Aorta (tissue), 5 donors: ENCODE measurements around the gene KCNT1. TPM values are rescaled to one million over a fixed set of nuclear protein-coding genes. Genes with fewer than 3 reads are reported as not detected.

Source experiments
- ATAC-seq: fragments of 200-7000 bp; cut with Tn5 transposase; one replicate; pipeline ENCODE4 v1.9.1; 2022; ENCODE audit warnings: moderate library complexity; ENCODE audit not compliant: low FRiP score
- DNase-seq, 2 donors: peaks; one replicate each; pipeline ENCODE4 v3.0.0-alpha.2; 2020
- H3K27ac ChIP-seq, 2 donors: one replicate each; pipeline ENCODE4 v1.5.1; 2013; ENCODE audit warnings: low read length in 2 of 2, mild to moderate bottlenecking in 2 of 2, moderate library complexity in 2 of 2, control low read depth in 1 of 2, inconsistent platforms in 1 of 2, low read depth in 1 of 2
- H3K27me3 ChIP-seq, 2 donors: one replicate each; pipeline ENCODE4 v1.6.1; 2013; ENCODE audit warnings: control low read depth in 1 of 2, low read length in 1 of 2, mild to moderate bottlenecking in 1 of 2, moderate library complexity in 1 of 2; ENCODE audit not compliant: insufficient read depth in 2 of 2, control insufficient read depth in 1 of 2
- H3K36me3 ChIP-seq, 2 donors: one replicate each; pipeline ENCODE4 v1.6.1; 2013; ENCODE audit warnings: control low read depth in 1 of 2, low read length in 1 of 2, mild to moderate bottlenecking in 1 of 2; ENCODE audit not compliant: insufficient read depth in 2 of 2, control insufficient read depth in 1 of 2
- H3K4me1 ChIP-seq, 2 donors: one replicate each; pipeline ENCODE4 v1.6.1; 2013; ENCODE audit warnings: low read length in 2 of 2, control low read depth in 1 of 2, mild to moderate bottlenecking in 1 of 2, moderate library complexity in 1 of 2; ENCODE audit not compliant: insufficient read depth in 2 of 2, control insufficient read depth in 1 of 2
- H3K4me3 ChIP-seq, 2 donors: one replicate each; pipeline ENCODE4 v1.5.1; 2013; ENCODE audit warnings: low read length in 2 of 2, control low read depth in 1 of 2, mild to moderate bottlenecking in 1 of 2
- H3K9me3 ChIP-seq: one replicate; pipeline ENCODE4 v1.6.1; 2013; ENCODE audit warnings: mild to moderate bottlenecking, low read length; ENCODE audit not compliant: control insufficient read depth
- WGBS, 2 donors: extraction: QIAGEN DNeasy Blood & Tissue Kit; methylation state at CpG; one replicate each; pipeline ENCODE4 v1.1.7; 2013; 5-methylcytosine and 5-hydroxymethylcytosine counted together
- intact Hi-C, 2 donors: fragments of 100-400 bp; cut with DNase I; formaldehyde crosslinking; loops; one replicate each; pipeline versions ENCODE4 v1.14.2 to v1.15.0; 2022
- polyA plus RNA-seq, 2 donors: library from polyadenylated mRNA; stranded (reverse); fragments of 200-250 nt; gene quantifications; one replicate each; pipeline ENCODE4 v1.2.3, GENCODE V29; 2013
- total RNA-seq, 2 donors: library from RNA; stranded (reverse); fragmentation: NEBNext Ultra II Directional; extraction: Animal tissue kit (Norgen Biotek cat#: 25700); gene quantifications; one replicate each; pipeline ENCODE4 v1.2.1, GENCODE V29; 2021
- donor health status: healthy with polysubstance abuse.
- donor health status: Bipolar disorder and iron deficiency.
- donor health status: DM: no; HTN: no; CAD: no.
- donor health status: DM: no; HTN: no; CAD: no.
- donor health status: DM: yes; HTN: yes; CAD: no.

KCNT1 gene
- total and polyA plus RNA-seq, 4 donors: 0.16 to 0.78 TPM; not detected in 2

GRCh38 chr9:135819905-135820304, 117.9 kb downstream of the KCNT1 start:
- Histone ChIP-seq H3K9me3 (no peaks in the 10 kb centered on the region), H3K36me3 (peaks cover 0 to 11% of the 10 kb centered on the region in 2 donors), H3K4me1 (no peaks in the 10 kb centered on the region), H3K27me3 (no peaks in the 10 kb centered on the region), H3K4me3 (no peak overlapping the region), H3K27ac (no peak overlapping the region)
- ATAC-seq (no peak), DNase-seq (peak in 1 of 2 donors; percentile 52)
- 87 to 91% methylated on average over 13 of the region's 13 CpGs for WGBS, 2 donors
- intact Hi-C loops: no loop called here

DNA sequence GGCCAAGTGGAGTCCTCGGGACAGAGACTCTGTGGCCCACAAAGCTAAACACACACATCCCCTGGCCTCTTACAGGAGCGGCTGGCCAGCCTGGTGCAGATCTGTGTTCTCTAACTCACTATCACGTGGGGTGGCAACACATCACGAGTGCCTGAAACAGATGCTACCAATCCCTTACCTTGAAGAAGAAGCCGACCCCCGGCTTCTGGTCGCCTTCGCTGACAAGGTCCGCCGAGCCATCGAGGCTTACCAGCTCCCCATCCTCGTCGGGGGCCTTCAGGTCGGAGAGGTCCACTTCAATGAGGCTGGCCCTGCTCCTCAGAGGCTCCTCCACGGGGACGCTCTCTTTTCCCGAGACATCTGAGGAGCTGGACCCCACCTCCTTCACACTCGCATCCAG, 118.7 kb downstream of the KCNT1 start:
- Histone ChIP-seq H3K4me3 (no peak overlapping the region), H3K36me3 (peaks cover 0 to 11% of the 10 kb centered on the region in 2 donors), H3K27me3 (no peaks in the 10 kb centered on the region), H3K9me3 (no peaks in the 10 kb centered on the region), H3K4me1 (no peaks in the 10 kb centered on the region), H3K27ac (no peak overlapping the region)
- intact Hi-C loops: no loop called here
- 95 to 96% methylated on average over 18 of the region's 18 CpGs for WGBS, 2 donors
- DNase-seq (peak in 1 of 2 donors; percentile 44), ATAC-seq (no peak)

DNA sequence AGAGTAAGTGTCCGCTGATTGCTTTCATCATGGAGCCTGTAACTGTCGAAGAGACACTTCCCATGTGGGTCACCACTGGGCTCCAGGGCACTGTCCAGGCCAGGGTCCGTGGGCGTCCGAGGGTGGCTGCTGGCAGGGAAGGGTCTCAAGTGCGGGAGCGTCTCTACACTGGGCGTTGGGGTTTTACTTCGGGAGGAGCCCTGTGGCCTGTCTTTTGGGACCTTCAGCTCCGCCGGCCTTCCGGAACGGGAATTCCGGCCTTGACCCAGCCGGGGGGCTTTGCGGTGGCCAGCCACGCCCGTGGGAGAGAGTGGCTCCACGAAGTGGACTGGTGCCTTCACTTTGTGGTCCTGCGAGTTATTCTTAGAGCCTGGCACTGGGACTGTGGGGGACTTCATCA, 119.1 kb downstream of the KCNT1 start:
- ATAC-seq (no peak), DNase-seq (peak in 1 of 2 donors; percentile 54)
- H3K9me3 ChIP-seq: no peaks in the 10 kb centered on the region
- no peak overlapping the region for H3K27ac ChIP-seq
- H3K4me3 ChIP-seq: no peak overlapping the region
- intact Hi-C loops: no loop called here
- H3K27me3 ChIP-seq: no peaks in the 10 kb centered on the region
- 94% methylated on average over 20 of the region's 20 CpGs for WGBS, 2 donors
- no peaks in the 10 kb centered on the region for H3K4me1 ChIP-seq
- peaks cover 0 to 11% of the 10 kb centered on the region in 2 donors for H3K36me3 ChIP-seq

DNA sequence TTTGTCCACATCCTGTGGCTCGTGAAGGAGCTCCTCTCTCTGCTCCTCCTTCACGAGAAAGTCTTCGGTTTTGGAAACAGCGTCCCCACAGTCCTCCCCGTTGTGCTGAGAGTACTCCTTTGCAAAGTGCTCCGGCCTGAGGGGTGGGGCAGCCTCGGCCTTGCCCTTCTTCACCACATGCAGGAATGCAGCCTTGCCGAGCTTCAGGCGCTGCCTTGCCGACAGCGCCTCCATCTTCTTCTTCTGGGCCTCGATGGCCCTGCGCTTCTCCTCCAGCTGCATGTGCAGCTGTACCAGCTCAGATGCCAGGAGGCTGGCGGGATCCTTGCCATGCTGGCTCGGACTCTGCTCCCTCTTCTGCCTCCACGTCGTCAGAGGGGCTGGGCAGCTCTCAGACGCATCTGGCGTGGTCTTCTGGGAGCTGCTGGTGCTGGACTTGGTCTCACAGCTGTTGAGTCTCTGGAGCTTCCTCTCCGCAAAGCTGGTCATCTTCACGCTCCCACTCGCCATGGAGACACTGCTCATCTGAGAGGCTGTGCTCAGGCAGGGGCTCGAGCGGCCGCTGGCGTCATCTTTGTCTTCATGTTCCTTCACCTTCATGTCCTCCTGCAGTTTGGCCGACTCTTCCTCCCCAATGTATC, 119.9 kb downstream of the KCNT1 start:
- no peak for ATAC-seq
- Histone ChIP-seq H3K9me3 (no peaks in the 10 kb centered on the region), H3K4me3 (no peak overlapping the region), H3K27ac (no peak overlapping the region), H3K4me1 (no peaks in the 10 kb centered on the region), H3K27me3 (no peaks in the 10 kb centered on the region), H3K36me3 (peaks cover 0 to 6% of the 10 kb centered on the region in 2 donors)
- intact Hi-C loops: no loop called here
- peak in 1 of 2 donors; percentile 65 for DNase-seq
- WGBS, 2 donors: 93 to 94% methylated on average over 27 of the region's 27 CpGs

DNA sequence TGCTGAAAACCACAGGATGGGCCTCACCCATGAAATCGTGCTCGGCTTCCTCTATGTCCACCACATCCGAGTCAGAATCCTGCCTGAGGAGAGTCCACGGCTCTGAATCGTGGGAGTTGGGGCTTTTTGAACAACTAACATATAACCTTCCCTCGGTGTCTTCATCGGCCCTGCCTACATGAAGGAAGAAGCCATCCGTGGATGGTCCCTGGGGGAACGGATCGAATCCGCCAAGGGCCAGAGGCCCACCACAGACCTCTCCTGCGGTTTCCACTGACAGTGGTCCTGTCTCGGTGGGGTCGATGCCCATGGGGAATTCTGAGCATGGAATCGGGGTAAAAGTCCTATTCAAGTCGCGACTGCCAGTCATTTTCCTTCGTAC, 120.4 kb downstream of the KCNT1 start:
- H3K36me3 ChIP-seq: peaks cover 0 to 6% of the 10 kb centered on the region in 2 donors
- intact Hi-C loops: no loop called here
- H3K27me3 ChIP-seq: no peaks in the 10 kb centered on the region
- no peaks in the 10 kb centered on the region for H3K4me1 ChIP-seq
- no peak for ATAC-seq
- H3K4me3 ChIP-seq: no peak overlapping the region
- WGBS, 2 donors: 91 to 95% methylated on average over 18 of the region's 18 CpGs
- no peaks in the 10 kb centered on the region for H3K9me3 ChIP-seq
- DNase-seq: peak in 1 of 2 donors; percentile 20
- no peak overlapping the region for H3K27ac ChIP-seq

- no peak overlapping the region for H3K27ac ChIP-seq
- no peak for ATAC-seq
- H3K9me3 ChIP-seq: no peaks in the 10 kb centered on the region
- H3K36me3 ChIP-seq: peaks cover 0 to 6% of the 10 kb centered on the region in 2 donors
- H3K4me1 ChIP-seq: no peaks in the 10 kb centered on the region
- WGBS, 2 donors: 93 to 94% methylated on average over 12 of the region's 12 CpGs
- H3K4me3 ChIP-seq: no peak overlapping the region
- peak in 1 of 2 donors; percentile 57 for DNase-seq
- intact Hi-C loops: no loop called here
- no peaks in the 10 kb centered on the region for H3K27me3 ChIP-seq
Measured at GRCh38 chr9:135823036-135823435, 121.1 kb downstream of the KCNT1 start.

GRCh38 chr9:135825435-135826187, 123.6 kb downstream of the KCNT1 start:
- intact Hi-C loops: no loop called here
- peaks cover 0 to 4% of the 10 kb centered on the region in 2 donors for H3K36me3 ChIP-seq
- ATAC-seq (no peak), DNase-seq (peak in 1 of 2 donors; percentile 44)
- no peaks in the 10 kb centered on the region for H3K4me1 ChIP-seq
- H3K4me3 ChIP-seq: no peak overlapping the region
- H3K27me3 ChIP-seq: no peaks in the 10 kb centered on the region
- WGBS, 2 donors: 88 to 94% methylated on average over 25 of the region's 25 CpGs
- H3K9me3 ChIP-seq: no peaks in the 10 kb centered on the region
- H3K27ac ChIP-seq: no peak overlapping the region

- Histone ChIP-seq H3K9me3 (no peaks in the 10 kb centered on the region), H3K27ac (no peak overlapping the region), H3K36me3 (peaks cover 0 to 4% of the 10 kb centered on the region in 2 donors), H3K27me3 (no peaks in the 10 kb centered on the region), H3K4me1 (no peaks in the 10 kb centered on the region), H3K4me3 (no peak overlapping the region)
- whole genome bisulfite sequencing, 2 donors: 91 to 95% methylated on average over 14 of the region's 14 CpGs
- DNase-seq: peak in 1 of 2 donors; percentile 61
- intact Hi-C loops: no loop called here
- peak; percentile 15 for ATAC-seq
Measured at GRCh38 chr9:135826188-135826545, 124.2 kb downstream of the KCNT1 start.

GRCh38 chr9:135827301-135827700, 125.3 kb downstream of the KCNT1 start:
- WGBS, 2 donors: 94 to 96% methylated on average over 12 of the region's 12 CpGs
- Histone ChIP-seq H3K4me1 (no peaks in the 10 kb centered on the region), H3K36me3 (peaks cover 0 to 4% of the 10 kb centered on the region in 2 donors), H3K27me3 (no peaks in the 10 kb centered on the region), H3K27ac (no peak overlapping the region), H3K9me3 (no peaks in the 10 kb centered on the region), H3K4me3 (no peak overlapping the region)
- ATAC-seq: no peak
- intact Hi-C loops: no loop called here
- peak in 1 of 2 donors; percentile 39 for DNase-seq
